Thoracic aorta (tissue), 2 donors: ENCODE results near the gene MTHFD1L. TPM values are rescaled to one million over a fixed set of nuclear protein-coding genes. Genes with fewer than 3 reads are reported as not detected.

Experiments
- ATAC-seq: fragments of 150-250 bp; one replicate; pipeline ENCODE4 v1.8.0; 2017; ENCODE audit warnings: low read depth; ENCODE audit not compliant: insufficient number of reproducible peaks, low FRiP score
- DNase-seq: peaks from one replicate; pipeline ENCODE4 v3.0.0-alpha.2; 2020; ENCODE audit warnings: low spot score
- H3K27ac ChIP-seq, 2 donors: fragments of 200-600 bp; sonication (generic); 1 replicate in 1 of 2; 2 replicates in 1 of 2; pipeline ENCODE4 v1.5.1; 2016; ENCODE audit warnings: mild to moderate bottlenecking in 2 of 2, moderate library complexity in 2 of 2
- H3K27me3 ChIP-seq: fragments of 200-600 bp; sonication (generic); replicated peaks from 2 replicates; pipeline ENCODE4 v1.6.0; 2016; ENCODE audit warnings: mild to moderate bottlenecking; ENCODE audit not compliant: insufficient read depth
- H3K36me3 ChIP-seq: fragments of 200-600 bp; sonication (generic); one replicate; pipeline ENCODE4 v1.5.1; 2016
- H3K4me1 ChIP-seq, 2 donors: fragments of 200-600 bp; sonication (generic); 1 replicate in 1 of 2; 2 replicates in 1 of 2; pipeline versions ENCODE4 v1.5.1 to v1.6.0; 2016; ENCODE audit warnings: low read depth in 2 of 2, mild to moderate bottlenecking in 1 of 2; ENCODE audit not compliant: control insufficient read depth in 1 of 2
- H3K4me3 ChIP-seq: fragments of 200-600 bp; sonication (generic); 2 replicates; pipeline ENCODE4 v1.5.1; 2016; ENCODE audit warnings: mild to moderate bottlenecking
- H3K9me3 ChIP-seq: fragments of 200-600 bp; sonication (generic); 2 replicates; pipeline ENCODE4 v1.5.1; 2016
- CTCF ChIP-seq: fragments of 200-600 bp; sonication (generic); IDR thresholded peaks from one replicate; pipeline ENCODE4 v1.5.1; 2019; ENCODE audit warnings: antibody characterized with exemption
- total RNA-seq, 2 donors: library from RNA; depleted of rRNA; stranded (reverse); fragments of >200 nt; gene quantifications; one replicate each; pipeline versions ENCODE4 v1.1.0 to v1.2.3, GENCODE V29; 2016

MTHFD1L gene
- total RNA-seq, 2 donors from 2014 or later = 52.8 to 77.3 TPM

- Histone ChIP-seq H3K4me3 (no peak overlapping the region), H3K27ac (no peak overlapping the region), H3K9me3 (no peaks in the 10 kb centered on the region), H3K27me3 (no peaks in the 10 kb centered on the region), H3K4me1 (peaks cover 0 to 6% of the 10 kb centered on the region in 2 donors), H3K36me3 (no peaks in the 10 kb centered on the region)
- TF ChIP-seq CTCF = no peak
- ATAC-seq (no peak), DNase-seq (no peak)
Observed at GRCh38 chr6:151139524-151139923, 274.0 kb downstream of the MTHFD1L start.

- Histone ChIP-seq H3K9me3 (no peaks in the 10 kb centered on the region), H3K27me3 (no peaks in the 10 kb centered on the region), H3K36me3 (no peaks in the 10 kb centered on the region), H3K4me1 (peaks cover 0 to 6% of the 10 kb centered on the region in 2 donors), H3K4me3 (no peak overlapping the region), H3K27ac (no peak overlapping the region)
- no peak for TF ChIP-seq CTCF
- ATAC-seq = no peak
- DNase-seq = no peak
Observed at GRCh38 chr6:151140767-151141166, 275.3 kb downstream of the MTHFD1L start.

GRCh38 chr6:151141685-151142084 is 276.2 kb downstream of the MTHFD1L start:
- Histone ChIP-seq H3K27ac (no peak overlapping the region), H3K36me3 (no peaks in the 10 kb centered on the region), H3K4me1 (peaks cover 0 to 6% of the 10 kb centered on the region in 2 donors), H3K27me3 (no peaks in the 10 kb centered on the region), H3K4me3 (no peak overlapping the region), H3K9me3 (no peaks in the 10 kb centered on the region)
- no peak for ATAC-seq
- TF ChIP-seq CTCF = no peak
- DNase-seq = no peak

GRCh38 chr6:151142676-151143075 is 277.2 kb downstream of the MTHFD1L start:
- DNase-seq (no peak), ATAC-seq (no peak)
- no peak overlapping the region for H3K27ac ChIP-seq
- H3K36me3 ChIP-seq = no peaks in the 10 kb centered on the region
- no peaks in the 10 kb centered on the region for H3K9me3 ChIP-seq
- H3K27me3 ChIP-seq = no peaks in the 10 kb centered on the region
- H3K4me1 ChIP-seq = peaks cover 0 to 6% of the 10 kb centered on the region in 2 donors
- H3K4me3 ChIP-seq = no peak overlapping the region
- TF ChIP-seq CTCF = no peak

GRCh38 chr6:151143337-151143736 is 277.8 kb downstream of the MTHFD1L start:
- H3K4me3 ChIP-seq = no peak overlapping the region
- no peaks in the 10 kb centered on the region for H3K36me3 ChIP-seq
- no peak for DNase-seq
- no peaks in the 10 kb centered on the region for H3K9me3 ChIP-seq
- no peak for TF ChIP-seq CTCF
- no peaks in the 10 kb centered on the region for H3K27me3 ChIP-seq
- no peak for ATAC-seq
- H3K4me1 ChIP-seq = peaks cover 0 to 6% of the 10 kb centered on the region in 2 donors
- H3K27ac ChIP-seq = no peak overlapping the region
